ENCODE measurements around the gene CMSS1.

- TF ChIP-seq REST (IDR thresholded peaks at IDR 0.05; ENCODE audit: insufficient read depth in 1 of 2, low read depth in 2 of 2, low read length in 2 of 2) (no peak), SIN3A (IDR thresholded peaks at IDR 0.05; ENCODE audit: borderline replicate concordance, insufficient read depth, low read length) (no peak), FOXP2 (optimal IDR thresholded peaks at IDR 0.05; ENCODE audit: borderline replicate concordance, extremely low read depth, extremely low read length, insufficient read depth) (no peak), POLR2AphosphoS5 (IDR thresholded peaks at IDR 0.05; ENCODE audit: low read depth, low read length) (no peak)
Observed at GRCh38 chr3:100131241-100131640, 313.6 kb downstream of the CMSS1 start.
